GM12892 (cell line): ENCODE data around the gene AGRN.
A peak's percentile ranks its signal among the peaks of the same experiment; 100 is the strongest.
"Not testable (repeated sequence)": the region's sequence is repeated elsewhere in the genome, so short reads cannot be mapped to it uniquely, and the experiment has no call there.

Experiments
- DNase-seq: peaks from one replicate; pipeline ENCODE4 v3.0.0; 2011; ENCODE audit not compliant: insufficient read length
- FAIRE-seq: peaks from 2 replicates; lab custom pipeline; 2011; peaks lifted over from hg19 to GRCh38; lab: Jason Lieb, UNC
- POLR2A ChIP-seq: IDR thresholded peaks from 2 replicates; pipeline ENCODE4 v1.6.1; 2011; ENCODE audit warnings: low read depth, low read length, control low read depth
- POLR2AphosphoS5 ChIP-seq: IDR thresholded peaks from 2 replicates; pipeline ENCODE4 v1.6.1; 2011; ENCODE audit warnings: low read depth, low read length, control low read depth
- TAF1 ChIP-seq: IDR thresholded peaks from 2 replicates; pipeline ENCODE4 v1.6.1; 2011; ENCODE audit warnings: low read depth, mild to moderate bottlenecking, control low read depth, low read length, borderline replicate concordance

Gene AGRN

DNA sequence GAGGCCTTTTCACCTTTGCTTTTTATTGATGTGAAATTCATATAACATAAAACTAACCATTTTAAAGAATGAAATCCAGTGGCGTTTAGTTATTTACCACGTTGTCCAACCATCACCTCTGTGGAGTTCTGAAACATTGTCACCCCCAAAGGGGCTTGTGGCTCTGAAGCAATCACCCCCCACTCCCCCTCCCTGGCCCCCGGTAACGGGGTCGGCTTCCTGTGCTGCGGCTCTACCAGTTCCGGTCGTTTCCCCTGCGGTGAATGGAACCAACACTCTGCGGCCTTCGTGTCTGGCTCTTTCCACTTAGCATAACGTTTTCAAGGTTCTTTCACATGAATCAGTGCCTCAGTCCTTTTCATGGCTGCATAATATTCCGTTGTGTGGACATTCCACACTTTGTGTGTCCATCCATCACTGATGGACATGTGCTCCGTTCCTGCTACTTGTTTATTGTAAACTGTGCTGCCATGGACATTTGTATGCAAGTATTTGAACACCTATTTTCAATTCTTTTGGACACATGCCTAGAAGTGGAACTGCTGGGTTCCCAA, 8.4 kb upstream of the AGRN start:
- no peak for TF ChIP-seq TAF1
- TF ChIP-seq POLR2AphosphoS5: no peak
- no peak for TF ChIP-seq POLR2A
- no peak for FAIRE-seq
- no peak for DNase-seq

- not testable (repeated sequence) for FAIRE-seq, DNase-seq
Measured at GRCh38 chr1:1012736-1013104, 7.2 kb upstream of the AGRN start.

DNA sequence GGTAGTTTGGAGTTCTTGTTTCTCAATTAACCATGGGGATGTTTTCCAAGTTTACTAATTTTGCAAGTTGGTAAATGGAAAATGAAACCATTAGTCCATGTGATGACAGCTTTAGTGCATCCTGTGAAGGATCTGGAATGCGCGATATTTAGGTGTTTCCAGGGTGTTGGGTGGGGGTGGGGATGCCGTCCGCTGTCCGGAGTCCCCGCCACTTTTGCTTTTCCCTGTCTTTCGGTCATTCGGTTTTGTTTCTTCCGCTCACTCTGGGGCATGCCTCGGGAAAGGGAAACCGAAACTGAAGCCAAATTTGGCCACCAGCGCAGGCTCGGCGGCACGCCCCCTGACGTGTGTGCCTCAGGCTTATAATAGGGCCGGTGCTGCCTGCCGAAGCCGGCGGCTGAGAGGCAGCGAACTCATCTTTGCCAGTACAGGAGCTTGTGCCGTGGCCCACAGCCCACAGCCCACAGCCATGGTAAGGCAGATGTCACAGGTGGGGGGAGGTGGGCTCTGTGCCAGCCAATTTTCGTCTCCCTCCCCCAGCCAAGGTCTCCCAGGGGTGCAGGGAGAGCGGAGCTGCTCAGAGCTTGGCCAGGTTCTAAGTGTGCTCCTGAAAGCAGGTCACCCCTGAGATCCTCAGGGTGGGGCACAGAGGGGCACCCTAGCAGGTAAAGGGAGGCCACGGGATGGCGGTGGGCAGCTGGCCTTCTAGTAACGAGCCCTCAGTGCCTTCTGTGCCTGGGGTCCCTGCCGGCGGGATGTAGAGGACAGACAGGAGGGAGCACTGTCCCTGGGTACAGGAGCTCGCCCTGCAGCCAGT, 6.6 kb upstream of the AGRN start, which contains the start of gene ISG15:
TSS of gene ISG15 (plus strand) at position 393 of the 817 bp plus-strand sequence. CDS start at position 470, 77 bp downstream.
- FAIRE-seq (peak; percentile 98), DNase-seq (peak; percentile 72)
- TF ChIP-seq POLR2A (peak; percentile 81; the same call in 1 of the 2 replicates), POLR2AphosphoS5 (peak; percentile 68; the same call in 1 of the 2 replicates), TAF1 (no peak)

DNA sequence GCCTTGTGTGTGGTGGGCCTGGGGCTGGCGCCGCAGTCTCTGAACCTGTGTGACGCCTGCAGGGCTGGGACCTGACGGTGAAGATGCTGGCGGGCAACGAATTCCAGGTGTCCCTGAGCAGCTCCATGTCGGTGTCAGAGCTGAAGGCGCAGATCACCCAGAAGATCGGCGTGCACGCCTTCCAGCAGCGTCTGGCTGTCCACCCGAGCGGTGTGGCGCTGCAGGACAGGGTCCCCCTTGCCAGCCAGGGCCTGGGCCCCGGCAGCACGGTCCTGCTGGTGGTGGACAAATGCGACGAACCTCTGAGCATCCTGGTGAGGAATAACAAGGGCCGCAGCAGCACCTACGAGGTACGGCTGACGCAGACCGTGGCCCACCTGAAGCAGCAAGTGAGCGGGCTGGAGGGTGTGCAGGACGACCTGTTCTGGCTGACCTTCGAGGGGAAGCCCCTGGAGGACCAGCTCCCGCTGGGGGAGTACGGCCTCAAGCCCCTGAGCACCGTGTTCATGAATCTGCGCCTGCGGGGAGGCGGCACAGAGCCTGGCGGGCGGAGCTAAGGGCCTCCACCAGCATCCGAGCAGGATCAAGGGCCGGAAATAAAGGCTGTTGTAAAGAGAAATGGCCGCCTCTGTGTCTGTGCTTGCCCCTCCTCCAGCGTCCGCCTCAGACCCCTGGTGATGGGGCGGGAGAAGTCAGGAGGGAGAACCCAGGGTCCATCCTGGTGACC, 5.8 kb upstream of the AGRN start:
- FAIRE-seq (no peak), DNase-seq (no peak)
- no peak; the same call in 1 of the 2 replicates for TF ChIP-seq POLR2A
- TF ChIP-seq TAF1: no peak
- TF ChIP-seq POLR2AphosphoS5: no peak

GRCh38 chr1:1014799-1015681, 4.9 kb upstream of the AGRN start:
- DNase-seq (no peak), FAIRE-seq (no peak)
- TF ChIP-seq POLR2AphosphoS5: no peak
- TF ChIP-seq POLR2A: no peak
- TF ChIP-seq TAF1: no peak

DNA sequence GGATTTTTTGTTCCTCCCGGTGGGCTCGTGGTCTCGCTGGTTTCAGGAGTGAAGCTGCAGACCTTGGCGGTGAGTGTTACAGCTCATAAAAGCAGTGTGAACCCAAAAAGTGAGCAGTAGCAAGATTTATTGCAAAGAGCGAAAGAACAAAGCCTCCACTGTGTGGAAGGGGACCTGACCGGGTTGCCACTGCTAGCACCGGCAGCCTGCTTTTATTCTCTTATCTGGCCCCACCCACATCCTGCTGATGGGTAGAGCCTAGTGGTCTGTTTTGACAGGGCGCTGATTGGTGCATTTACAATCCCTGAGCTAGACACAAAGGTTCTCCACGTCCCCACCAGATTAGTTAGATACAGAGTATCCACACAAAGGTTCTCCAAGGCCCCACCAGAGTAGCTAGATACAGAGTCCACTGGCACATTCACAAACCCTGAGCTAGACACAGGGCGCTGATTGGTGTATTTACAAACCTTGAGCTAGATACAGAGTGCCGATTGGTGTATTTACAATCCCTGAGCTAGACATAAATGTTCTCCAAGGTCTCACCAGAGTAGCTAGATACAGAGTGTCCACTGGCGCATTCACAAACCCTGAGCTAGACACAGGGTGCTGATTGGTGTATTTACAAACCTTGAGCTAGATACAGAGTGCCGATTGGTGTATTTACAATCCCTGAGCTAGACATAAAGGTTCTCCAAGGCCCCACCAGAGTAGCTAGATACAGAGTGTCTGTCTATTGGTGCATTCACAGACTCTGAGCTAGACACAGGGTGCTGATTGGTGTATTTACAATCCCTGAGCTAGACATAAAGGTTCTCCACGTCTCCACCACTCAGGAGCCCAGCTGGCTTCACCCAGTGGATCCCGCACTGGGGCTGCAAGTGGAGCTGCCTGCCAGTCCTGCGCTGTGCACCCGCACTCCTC, 2.3 kb upstream of the AGRN start:
- FAIRE-seq, DNase-seq: not testable (repeated sequence)

GRCh38 chr1:1018321-1018685, 1.6 kb upstream of the AGRN start:
- not testable (repeated sequence) for FAIRE-seq, DNase-seq

GRCh38 chr1:1019122-1019999, 559 bp upstream of the AGRN start:
- FAIRE-seq: peak; percentile 91

GRCh38 chr1:1020415-1021009, 592 bp downstream of the AGRN start:
- FAIRE-seq (no peak), DNase-seq (no peak)
- no peak for TF ChIP-seq POLR2A
- no peak for TF ChIP-seq TAF1

More at GRCh38 chr1:1019122-1019999, 559 bp upstream of the AGRN start:
- TF ChIP-seq POLR2AphosphoS5 (no peak), POLR2A (no peak), TAF1 (no peak)
- peak; percentile 93 for DNase-seq
